ENCODE measurements around the gene ZNF224. TPM values are rescaled to one million over a fixed set of nuclear protein-coding genes. Genes with fewer than 3 reads are reported as not detected.

The ZNF224 gene
- 9.3 to 12.8 TPM (median 10.4 TPM) in 5 replicates for total RNA-seq (2022; extraction: Qiagen RNA extraction; ENCODE audit: low read depth)

GRCh38 chr19:44093931-44094765 lies at the start of gene ZNF224:
ZNF224 (plus strand) TSS chr19:44094361; CDS start chr19:44097874, 3,513 bp downstream.

GRCh38 chr19:44051650-44052402 lies 42.3 kb upstream of the ZNF224 start, which contains the start of gene ZNF223:
ZNF223 (plus strand) TSS chr19:44052036; CDS start chr19:44055177, 3,141 bp downstream.

GRCh38 chr19:44071824-44072542 lies 22.2 kb upstream of the ZNF224 start, which contains the start of gene ZNF284:
ZNF284 (plus strand) TSS chr19:44072159; CDS start chr19:44076390, 4,231 bp downstream.

GRCh38 chr19:44113138-44113783 lies 19.1 kb downstream of the ZNF224 start, which contains the start of gene ZNF225:
ZNF225 (plus strand) TSS chr19:44113399; CDS start chr19:44115828, 2,429 bp downstream.

GRCh38 chr19:44141191-44142058 lies 47.3 kb downstream of the ZNF224 start, which contains the start of gene ZNF234:
ZNF234 (plus strand) TSS chr19:44141554; CDS start chr19:44144633, 3,079 bp downstream.

Other genes starting within 250 kb of the ZNF224 start
- 0.20 to 0.43 TPM (median 0.23 TPM) in 5 replicates for gene ZNF404, start 210.4 kb upstream of the ZNF224 start, total RNA-seq (2022; extraction: Qiagen RNA extraction; ENCODE audit: low read depth)
- 10.3 to 12.8 TPM (median 10.6 TPM) in 5 replicates for gene ZNF45, start 159.1 kb upstream of the ZNF224 start, total RNA-seq (2022; extraction: Qiagen RNA extraction; ENCODE audit: low read depth)
- gene ZNF221, start 143.1 kb upstream of the ZNF224 start, total RNA-seq (2022; extraction: Qiagen RNA extraction; ENCODE audit: low read depth): 0.23 to 0.90 TPM (median 0.61 TPM) in 5 replicates
- gene ZNF155, start 110.2 kb upstream of the ZNF224 start, total RNA-seq (2022; extraction: Qiagen RNA extraction; ENCODE audit: low read depth): 2.4 to 3.6 TPM (median 3.1 TPM) in 5 replicates
- 2.5 to 3.8 TPM (median 3.5 TPM) in 5 replicates for gene ZNF230, start 91.4 kb upstream of the ZNF224 start, total RNA-seq (2022; extraction: Qiagen RNA extraction; ENCODE audit: low read depth)
- 3.0 to 6.0 TPM (median 3.5 TPM) in 5 replicates for gene ZNF222, start 69.0 kb upstream of the ZNF224 start, total RNA-seq (2022; extraction: Qiagen RNA extraction; ENCODE audit: low read depth)
- 2.4 to 2.9 TPM (median 2.6 TPM) in 5 replicates for gene ZNF223, start 42.3 kb upstream of the ZNF224 start, total RNA-seq (2022; extraction: Qiagen RNA extraction; ENCODE audit: low read depth)
- 0.41 to 0.71 TPM (median 0.45 TPM) in 5 replicates for gene ZNF284, start 22.2 kb upstream of the ZNF224 start, total RNA-seq (2022; extraction: Qiagen RNA extraction; ENCODE audit: low read depth)
- gene ZNF225, start 19.0 kb downstream of the ZNF224 start, total RNA-seq (2022; extraction: Qiagen RNA extraction; ENCODE audit: low read depth): 2.1 to 4.6 TPM (median 3.0 TPM) in 5 replicates
- 1.9 to 3.2 TPM (median 2.6 TPM) in 5 replicates for gene ZNF234, start 47.2 kb downstream of the ZNF224 start, total RNA-seq (2022; extraction: Qiagen RNA extraction; ENCODE audit: low read depth)
- 19.3 to 23.0 TPM (median 19.8 TPM) in 5 replicates for gene ZNF226, start 70.7 kb downstream of the ZNF224 start, total RNA-seq (2022; extraction: Qiagen RNA extraction; ENCODE audit: low read depth)
- gene ZNF227, start 118.2 kb downstream of the ZNF224 start, total RNA-seq (2022; extraction: Qiagen RNA extraction; ENCODE audit: low read depth): 10.7 to 12.9 TPM (median 11.0 TPM) in 5 replicates
- 0.41 to 0.86 TPM (median 0.45 TPM) in 5 replicates for gene ZNF233, start 165.5 kb downstream of the ZNF224 start, total RNA-seq (2022; extraction: Qiagen RNA extraction; ENCODE audit: low read depth)
- gene ZNF235, start 210.7 kb downstream of the ZNF224 start, total RNA-seq (2022; extraction: Qiagen RNA extraction; ENCODE audit: low read depth): 2.4 to 4.1 TPM (median 3.1 TPM) in 5 replicates

Measured in A549 treated with CpdA at 1 μM for 4 hours (cell line).